WTC11 (cell line): Measurements from ENCODE around the gene RNF44.

Experiments used
- AFF4 ChIP-seq: sonication (generic); formaldehyde crosslinking; IDR thresholded peaks from 2 replicates; pipeline ENCODE4 v1.8.1; 2023; ENCODE audit warnings: mild to moderate bottlenecking, missing genetic modification reagents, borderline replicate concordance
- ATF3 ChIP-seq: sonication (generic); formaldehyde crosslinking; conservative IDR thresholded peaks from 2 replicates; pipeline ENCODE4 v1.8.1; 2022; ENCODE audit warnings: mild to moderate bottlenecking, missing genetic modification reagents
- CTCF ChIP-seq: fragments of 200-600 bp; IDR thresholded peaks from 2 replicates; pipeline ENCODE4 v1.8.0; 2022; ENCODE audit warnings: antibody characterized with exemption
- E2F1 ChIP-seq: sonication (generic); formaldehyde crosslinking; IDR thresholded peaks from 2 replicates; pipeline ENCODE4 v1.8.0; 2022; ENCODE audit warnings: mild to moderate bottlenecking, missing genetic modification reagents
- E2F5 ChIP-seq: sonication (generic); formaldehyde crosslinking; IDR thresholded peaks from 2 replicates; pipeline ENCODE4 v1.8.1; 2022; ENCODE audit warnings: mild to moderate bottlenecking, moderate library complexity, missing genetic modification reagents
- ERG ChIP-seq: fragments of 250-450 bp; sonication (Bioruptor Pico); IDR thresholded peaks from 2 replicates; pipeline ENCODE4 v1.8.0; 2021; ENCODE audit warnings: mild to moderate bottlenecking
- JUN ChIP-seq: sonication (generic); formaldehyde crosslinking; IDR thresholded peaks from 2 replicates; pipeline ENCODE4 v1.8.0; 2023; ENCODE audit warnings: mild to moderate bottlenecking, missing genetic modification reagents
- KAT7 ChIP-seq: sonication (generic); formaldehyde crosslinking; IDR thresholded peaks from 2 replicates; pipeline ENCODE4 v1.8.1; 2023; ENCODE audit warnings: missing genetic modification reagents, mild to moderate bottlenecking, borderline replicate concordance
- MLX ChIP-seq: sonication (generic); formaldehyde crosslinking; IDR thresholded peaks from 2 replicates; pipeline ENCODE4 v1.8.1; 2023; ENCODE audit warnings: mild to moderate bottlenecking, missing genetic modification reagents, moderate library complexity
- NFE2L1 ChIP-seq: sonication (generic); formaldehyde crosslinking; IDR thresholded peaks from 2 replicates; pipeline ENCODE4 v1.8.1; 2023; ENCODE audit warnings: missing genetic modification reagents
- NR3C1 ChIP-seq: sonication (generic); formaldehyde crosslinking; conservative IDR thresholded peaks from 2 replicates; pipeline ENCODE4 v1.8.1; 2023; ENCODE audit warnings: low read depth, mild to moderate bottlenecking, missing genetic modification reagents
- SP1 ChIP-seq: sonication (generic); formaldehyde crosslinking; conservative IDR thresholded peaks from 2 replicates; pipeline ENCODE4 v1.8.1; 2022; ENCODE audit warnings: missing genetic modification reagents
- ZNF121 ChIP-seq: sonication (generic); formaldehyde crosslinking; IDR thresholded peaks from 2 replicates; pipeline ENCODE4 v1.8.0; 2023; ENCODE audit warnings: missing genetic modification reagents

- TF ChIP-seq CTCF: no peak
- no peak for TF ChIP-seq AFF4 (CRISPR knock-in tag)
- TF ChIP-seq MLX (CRISPR knock-in tag): no peak
- TF ChIP-seq E2F5 (CRISPR knock-in tag): no peak
- no peak for TF ChIP-seq ZNF121 (CRISPR knock-in tag)
- TF ChIP-seq ATF3 (CRISPR knock-in tag): no peak
- TF ChIP-seq E2F1: no peak
- no peak for TF ChIP-seq KAT7 (CRISPR knock-in tag)
- no peak for TF ChIP-seq ERG (CRISPR knock-in tag)
- no peak for TF ChIP-seq NFE2L1 (CRISPR knock-in tag)
- no peak for TF ChIP-seq SP1
- TF ChIP-seq NR3C1 (CRISPR knock-in tag): no peak
- no peak for TF ChIP-seq JUN
Observed at GRCh38 chr5:176559683-176560082, 22.5 kb upstream of the RNF44 start.
